ENCODE results near the gene ARPC5L. TPM values are rescaled to one million over a fixed set of nuclear protein-coding genes. Genes with fewer than 3 reads are reported as not detected.
"Not testable (repeated sequence)": the region's sequence is repeated elsewhere in the genome, so short reads cannot be mapped to it uniquely, and the experiment has no call there.

Gene ARPC5L
- polyA plus RNA-seq, 3 donors from 2014 or later: 169 to 202 (median 172) TPM

DNA sequence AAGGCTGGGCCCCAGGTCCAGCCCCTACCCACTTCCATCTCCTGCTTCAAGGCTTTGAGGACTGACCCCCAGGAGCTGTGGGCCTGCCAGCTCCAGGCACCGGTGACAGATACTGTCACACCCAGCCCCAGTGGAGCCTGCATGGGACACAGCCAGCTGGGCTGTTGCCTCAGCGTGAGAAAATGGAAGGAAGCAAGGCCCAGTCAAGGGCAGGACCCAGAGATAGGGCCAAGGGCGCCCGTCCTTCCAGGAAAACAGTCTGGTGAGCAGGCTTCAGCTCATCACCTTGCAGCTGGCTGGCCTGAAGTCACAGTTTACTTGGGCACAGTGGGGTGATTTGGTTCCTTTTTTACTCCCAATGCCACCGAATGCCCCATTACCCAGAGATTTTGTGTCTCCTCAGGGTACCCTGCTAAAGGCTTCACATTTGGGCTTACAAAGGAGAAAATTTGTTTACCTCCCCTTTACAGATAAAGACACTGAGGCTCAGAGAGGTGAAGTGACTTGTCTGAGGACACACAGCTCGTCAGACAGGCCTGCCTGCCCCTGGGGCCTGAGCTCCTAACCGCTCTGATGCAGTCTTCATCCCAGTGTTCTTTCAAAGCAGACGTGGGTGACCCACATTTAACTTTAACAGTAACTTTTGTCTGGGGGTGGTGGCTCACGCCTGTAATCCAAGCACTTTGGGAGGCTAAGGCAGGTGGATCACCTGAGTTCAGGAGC is 30.1 kb upstream of the ARPC5L start:
- Mint-ChIP-seq H3K27ac (no peak overlapping the region), H3K4me3 (no peak overlapping the region), H3K9me3 (peaks cover 0 to 2% (median 0%) of the 10 kb centered on the region in 6 donors), H3K27me3 (ENCODE audit: low read depth in 3 of 3) (peaks cover 0 to 4% (median 3%) of the 10 kb centered on the region in 3 donors), H3K4me1 (no peaks in the 10 kb centered on the region), H3K36me3 (no peaks in the 10 kb centered on the region)
- DNase-seq: no peak

- H3K4me1 Mint-ChIP-seq: no peaks in the 10 kb centered on the region
- H3K27ac Mint-ChIP-seq: no peak overlapping the region
- H3K36me3 Mint-ChIP-seq: no peaks in the 10 kb centered on the region
- no peak overlapping the region for H3K4me3 Mint-ChIP-seq
- H3K27me3 Mint-ChIP-seq (ENCODE audit: low read depth in 3 of 3): peaks cover 3 to 8% (median 7%) of the 10 kb centered on the region in 3 donors
- H3K9me3 Mint-ChIP-seq: peaks cover 0 to 2% (median 0%) of the 10 kb centered on the region in 6 donors
- DNase-seq: no peak
These were observed 27.3 kb upstream of the ARPC5L start for GRCh38 chr9:124834591-124834990.

DNA sequence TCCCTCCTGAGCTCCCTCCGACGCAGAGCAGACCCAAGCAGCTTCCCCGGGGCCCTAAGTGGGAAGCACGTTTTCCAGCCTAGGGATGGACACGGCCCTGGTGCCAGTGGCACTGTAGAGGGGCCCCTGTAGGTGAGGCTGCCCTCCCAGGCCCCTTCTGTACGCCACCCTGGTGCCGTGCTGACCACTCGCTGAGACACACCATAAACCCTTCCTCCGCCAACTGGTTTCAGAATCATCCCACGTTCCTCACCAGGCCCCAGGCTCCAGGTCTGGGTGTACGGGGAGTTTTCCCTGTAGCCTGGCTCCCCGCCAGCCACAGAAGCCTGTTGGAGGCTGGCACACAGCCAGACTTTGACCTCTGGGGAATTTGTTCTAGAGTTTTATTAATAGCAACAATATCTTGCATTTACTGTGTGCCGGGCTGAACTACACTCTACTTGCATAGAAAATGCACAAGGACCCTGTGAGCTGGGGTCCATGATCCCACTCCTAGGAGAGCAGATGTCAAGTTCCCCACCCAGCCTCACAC is 26.8 kb upstream of the ARPC5L start:
- Mint-ChIP-seq H3K27ac (no peak overlapping the region), H3K4me1 (no peaks in the 10 kb centered on the region), H3K27me3 (ENCODE audit: low read depth in 3 of 3) (peaks cover 3 to 8% (median 7%) of the 10 kb centered on the region in 3 donors), H3K36me3 (no peaks in the 10 kb centered on the region), H3K9me3 (peaks cover 0 to 2% (median 0%) of the 10 kb centered on the region in 6 donors), H3K4me3 (no peak overlapping the region)
- DNase-seq: no peak

DNA sequence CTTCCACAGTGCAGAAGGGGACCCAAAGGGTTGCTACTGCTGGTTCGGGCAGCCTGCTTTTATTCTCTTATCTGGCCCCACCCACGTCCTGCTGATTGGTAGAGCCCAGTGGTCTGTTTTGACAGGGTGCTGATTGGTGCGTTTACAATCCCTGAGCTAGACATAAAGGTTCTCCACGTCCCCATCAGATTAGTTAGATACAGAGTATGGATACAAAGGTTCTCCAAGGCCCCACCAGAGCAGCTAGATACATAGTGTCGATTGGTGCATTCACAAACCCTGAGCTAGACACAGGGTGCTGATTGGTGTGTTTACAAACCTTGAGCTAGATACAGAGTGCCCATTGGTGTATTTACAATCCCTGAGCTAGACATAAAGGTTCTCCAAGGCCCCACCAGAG is 23.8 kb upstream of the ARPC5L start:
- not testable (repeated sequence) for H3K27ac Mint-ChIP-seq; H3K4me3 Mint-ChIP-seq; H3K36me3 Mint-ChIP-seq; H3K4me1 Mint-ChIP-seq; DNase-seq; H3K9me3 Mint-ChIP-seq; H3K27me3 Mint-ChIP-seq (ENCODE audit: low read depth in 3 of 3)

GRCh38 chr9:124838567-124839275 is 23.2 kb upstream of the ARPC5L start:
- not testable (repeated sequence) for H3K4me1 Mint-ChIP-seq; H3K27me3 Mint-ChIP-seq (ENCODE audit: low read depth in 3 of 3); H3K27ac Mint-ChIP-seq; H3K9me3 Mint-ChIP-seq; H3K36me3 Mint-ChIP-seq; H3K4me3 Mint-ChIP-seq; DNase-seq

DNA sequence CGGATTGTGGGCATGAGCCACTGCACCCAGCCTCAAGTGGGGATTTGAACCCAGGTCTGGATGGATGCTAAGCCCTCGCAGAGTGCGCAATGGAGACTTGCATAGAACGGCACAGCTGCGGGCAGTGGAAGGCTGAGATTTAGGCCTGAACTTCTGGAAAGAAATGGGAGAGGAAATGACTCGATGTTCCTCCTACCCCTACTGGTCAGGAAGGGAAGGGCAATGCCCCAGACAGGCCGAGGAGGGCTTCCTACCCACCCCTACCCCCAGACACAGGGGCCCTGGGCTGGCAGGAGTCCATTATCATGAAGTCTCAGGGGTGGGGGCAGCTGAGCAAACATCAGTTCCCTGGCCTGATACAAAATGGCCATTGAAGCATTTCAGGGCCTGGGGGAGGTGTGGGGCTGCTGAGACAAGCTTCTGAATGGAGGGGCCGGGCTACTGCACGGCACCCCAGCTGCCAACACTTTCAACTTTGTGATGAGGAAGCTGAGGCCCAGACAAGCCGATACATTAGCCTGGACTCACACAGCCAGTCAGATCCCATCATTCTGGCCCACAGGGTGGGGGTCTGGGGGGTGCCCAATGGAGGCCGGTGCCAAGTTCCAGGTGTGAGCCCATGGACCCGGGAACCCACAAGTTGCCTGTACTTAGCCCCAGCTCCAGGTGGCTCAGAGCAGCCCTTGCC is 22.2 kb upstream of the ARPC5L start:
- no peak for DNase-seq
- Mint-ChIP-seq H3K9me3 (peaks cover 0 to 2% (median 0%) of the 10 kb centered on the region in 6 donors), H3K36me3 (no peaks in the 10 kb centered on the region), H3K4me3 (no peak overlapping the region), H3K27ac (no peak overlapping the region), H3K4me1 (no peaks in the 10 kb centered on the region), H3K27me3 (ENCODE audit: low read depth in 3 of 3) (peaks cover 3 to 7% (median 5%) of the 10 kb centered on the region in 3 donors)

- Mint-ChIP-seq H3K9me3 (peaks cover 0 to 2% (median 0%) of the 10 kb centered on the region in 6 donors), H3K4me3 (no peak overlapping the region), H3K27ac (no peak overlapping the region), H3K36me3 (no peaks in the 10 kb centered on the region), H3K4me1 (no peaks in the 10 kb centered on the region), H3K27me3 (ENCODE audit: low read depth in 3 of 3) (peaks cover 3 to 7% (median 5%) of the 10 kb centered on the region in 3 donors)
- DNase-seq: no peak
These were observed 21.6 kb upstream of the ARPC5L start for GRCh38 chr9:124840300-124840833.

DNA sequence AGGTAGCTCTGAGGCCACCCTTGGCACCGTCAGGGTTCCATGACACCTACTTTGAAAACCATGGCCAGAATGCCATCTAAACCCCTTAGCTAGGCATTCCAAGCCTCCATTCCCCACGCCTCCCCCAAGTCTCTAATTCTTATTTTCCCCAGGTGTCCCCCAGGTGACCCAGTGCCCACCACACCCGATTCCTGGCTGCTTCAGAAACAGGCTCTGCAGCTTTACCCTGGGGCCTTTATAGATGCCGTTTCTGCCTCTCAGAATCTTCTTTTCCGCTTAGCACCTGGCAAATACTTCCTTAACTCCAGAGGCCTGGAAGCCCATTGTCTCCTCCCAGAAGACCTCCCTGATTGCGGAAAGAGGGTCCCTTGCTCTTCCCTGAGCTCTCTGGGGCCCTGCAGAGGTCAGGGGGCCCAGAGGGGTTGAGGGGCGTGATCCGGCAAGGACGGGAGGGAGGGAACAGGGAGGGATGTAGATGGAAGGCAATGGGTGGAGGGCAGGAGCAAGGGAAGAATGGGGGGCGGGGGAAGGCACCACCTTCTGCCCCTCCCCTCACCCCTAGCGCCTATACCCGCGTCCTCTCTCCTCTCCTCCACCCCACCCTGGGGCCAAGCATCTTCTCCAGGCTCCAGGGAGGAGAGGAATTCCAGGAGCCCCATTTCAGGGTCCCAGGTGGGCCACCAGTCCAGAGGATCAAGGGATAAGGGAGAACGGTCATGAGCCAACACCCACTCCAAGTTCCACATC is 20.7 kb upstream of the ARPC5L start:
- Mint-ChIP-seq H3K9me3 (no peaks in the 10 kb centered on the region), H3K27me3 (ENCODE audit: low read depth in 3 of 3) (peaks cover 2 to 7% (median 5%) of the 10 kb centered on the region in 3 donors), H3K27ac (no peak overlapping the region), H3K36me3 (no peaks in the 10 kb centered on the region), H3K4me1 (no peaks in the 10 kb centered on the region), H3K4me3 (no peak overlapping the region)
- DNase-seq: no peak

DNA sequence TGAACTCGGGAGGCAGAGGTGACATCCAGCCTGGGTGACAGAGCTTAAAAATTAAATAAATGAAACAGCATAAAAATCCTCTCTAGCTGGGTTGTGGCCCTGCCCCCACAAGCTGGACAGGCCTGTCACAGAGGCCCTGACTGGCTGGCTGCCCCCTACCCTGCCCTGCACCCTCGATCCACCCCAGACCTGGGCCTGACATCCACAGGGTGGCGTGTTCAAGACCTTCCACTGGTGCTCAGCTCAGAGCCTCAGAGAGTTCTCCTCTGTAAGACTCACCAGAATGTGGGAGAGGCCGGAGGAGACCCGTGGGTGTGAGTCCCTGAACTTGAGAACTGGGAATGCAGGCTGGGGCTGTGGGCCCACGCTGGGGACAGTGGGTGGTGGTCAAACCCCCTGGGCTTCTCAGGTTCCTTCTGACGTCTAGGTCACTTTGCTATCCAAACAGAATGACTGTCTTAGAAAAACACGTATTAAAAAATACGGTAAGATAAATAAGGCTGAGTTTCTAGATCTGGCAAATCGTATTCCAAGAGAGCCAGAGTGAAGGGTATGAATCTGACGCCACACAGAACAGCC is 18.4 kb upstream of the ARPC5L start:
- no peaks in the 10 kb centered on the region for H3K9me3 Mint-ChIP-seq
- no peaks in the 10 kb centered on the region for H3K36me3 Mint-ChIP-seq
- H3K4me1 Mint-ChIP-seq: no peaks in the 10 kb centered on the region
- no peak for DNase-seq
- H3K27me3 Mint-ChIP-seq (ENCODE audit: low read depth in 3 of 3): peaks cover 0 to 6% (median 0%) of the 10 kb centered on the region in 3 donors
- H3K27ac Mint-ChIP-seq: no peak overlapping the region
- no peak overlapping the region for H3K4me3 Mint-ChIP-seq

DNA sequence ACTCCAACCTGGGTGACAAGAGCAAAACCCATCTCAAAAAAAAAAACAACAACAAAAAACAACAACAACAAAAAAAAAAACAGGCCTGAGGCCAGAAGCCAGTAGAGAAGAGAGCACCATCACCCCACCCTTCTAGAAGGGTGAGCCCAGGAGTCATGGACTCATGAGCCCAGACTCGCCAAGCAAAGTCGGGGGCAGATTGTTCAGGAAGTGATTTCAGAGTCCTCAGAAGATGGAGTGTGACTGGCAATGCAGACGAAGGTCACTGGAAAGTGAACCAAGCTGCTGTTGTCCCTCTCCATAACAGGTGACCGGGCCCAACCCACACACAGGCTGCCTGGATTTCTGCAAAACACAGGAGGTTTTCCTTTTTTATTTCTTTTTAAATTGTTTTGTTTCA is 17.6 kb upstream of the ARPC5L start:
- no peaks in the 10 kb centered on the region for H3K36me3 Mint-ChIP-seq
- H3K4me1 Mint-ChIP-seq: no peaks in the 10 kb centered on the region
- DNase-seq: no peak
- H3K27ac Mint-ChIP-seq: no peak overlapping the region
- H3K27me3 Mint-ChIP-seq (ENCODE audit: low read depth in 3 of 3): peaks cover 0 to 6% (median 2%) of the 10 kb centered on the region in 3 donors
- H3K9me3 Mint-ChIP-seq: no peaks in the 10 kb centered on the region
- no peak overlapping the region for H3K4me3 Mint-ChIP-seq

DNA sequence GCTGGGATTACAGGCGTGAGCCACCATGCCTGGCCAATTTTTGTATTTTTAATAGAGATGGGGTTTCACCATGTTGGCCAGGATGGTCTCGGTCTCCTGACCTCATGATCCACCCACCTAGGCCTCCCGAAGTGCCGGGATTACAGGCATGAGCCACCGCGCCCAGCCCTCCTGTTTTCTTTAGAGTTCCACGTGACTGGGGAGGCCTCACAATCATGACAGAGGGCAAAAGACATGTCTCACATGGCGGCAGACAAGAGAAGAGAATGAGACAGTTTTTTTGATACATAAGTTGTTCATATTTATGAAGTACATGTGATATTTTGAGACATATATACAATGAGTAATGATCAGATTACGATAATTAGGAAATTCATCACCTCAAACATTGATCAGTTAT is 15.5 kb upstream of the ARPC5L start:
- H3K9me3 Mint-ChIP-seq; H3K27me3 Mint-ChIP-seq (ENCODE audit: low read depth in 3 of 3); H3K27ac Mint-ChIP-seq; H3K36me3 Mint-ChIP-seq; DNase-seq; H3K4me1 Mint-ChIP-seq; H3K4me3 Mint-ChIP-seq: not testable (repeated sequence)

DNA sequence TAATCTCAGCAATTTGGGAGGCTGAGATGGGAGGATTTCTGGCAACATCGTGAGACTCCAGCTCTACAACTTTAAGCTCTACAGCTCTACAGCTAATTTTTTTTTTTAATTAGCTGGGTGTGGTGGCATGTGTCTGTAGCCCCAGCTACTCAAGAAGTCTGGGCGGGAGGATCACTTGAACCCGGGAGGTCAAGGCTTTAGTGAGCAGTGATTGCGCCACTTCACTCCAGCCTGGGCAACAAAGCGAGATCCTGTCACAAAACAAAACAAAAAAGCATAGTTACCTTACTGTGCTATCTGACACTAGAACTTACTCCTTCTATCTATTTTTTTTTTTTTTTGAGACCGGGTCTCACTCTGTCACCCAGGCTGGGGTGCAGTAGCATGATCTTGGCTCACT is 15.0 kb upstream of the ARPC5L start:
- Mint-ChIP-seq H3K27me3 (ENCODE audit: low read depth in 3 of 3) (peaks cover 0 to 3% (median 3%) of the 10 kb centered on the region in 3 donors), H3K4me3 (no peak overlapping the region), H3K4me1 (peaks cover 6 to 7% of the 10 kb centered on the region in 2 donors), H3K27ac (no peak overlapping the region), H3K36me3 (no peaks in the 10 kb centered on the region), H3K9me3 (no peaks in the 10 kb centered on the region)
- no peak for DNase-seq

GRCh38 chr9:124849801-124850200 is 12.1 kb upstream of the ARPC5L start:
- no peak for DNase-seq
- H3K27me3 Mint-ChIP-seq (ENCODE audit: low read depth in 3 of 3): peaks cover 4 to 11% (median 7%) of the 10 kb centered on the region in 3 donors
- H3K27ac Mint-ChIP-seq: no peak overlapping the region

More at GRCh38 chr9:124849801-124850200, 12.1 kb upstream of the ARPC5L start:
- Mint-ChIP-seq H3K4me1 (peaks cover 15 to 16% of the 10 kb centered on the region in 2 donors), H3K36me3 (no peaks in the 10 kb centered on the region), H3K4me3 (no peak overlapping the region), H3K9me3 (no peaks in the 10 kb centered on the region)

All from immature natural killer cell (primary cell).